Mucosa of stomach (tissue), 1 donor: ENCODE measurements around the gene CGGBP1.

Source experiments
- H3K27me3 ChIP-seq: one replicate; pipeline ENCODE4 v1.7.0; 2013; ENCODE audit warnings: mild to moderate bottlenecking, low read length; ENCODE audit not compliant: control insufficient read depth, insufficient read depth
- H3K36me3 ChIP-seq: one replicate; pipeline ENCODE4 v1.7.0; 2013; ENCODE audit warnings: low read length; ENCODE audit not compliant: control insufficient read depth, insufficient read depth
- H3K4me1 ChIP-seq: one replicate; pipeline ENCODE4 v1.7.0; 2013; ENCODE audit warnings: mild to moderate bottlenecking, low read length; ENCODE audit not compliant: control insufficient read depth, insufficient read depth
- H3K4me3 ChIP-seq: one replicate; pipeline ENCODE4 v1.7.0; 2013; ENCODE audit warnings: low read length
- H3K9ac ChIP-seq: one replicate; pipeline ENCODE4 v1.7.0; 2013; ENCODE audit warnings: mild to moderate bottlenecking, low read length, moderate library complexity
- H3K9me3 ChIP-seq: one replicate; pipeline ENCODE4 v1.7.0; 2013; ENCODE audit warnings: mild to moderate bottlenecking, low read length, moderate library complexity; ENCODE audit not compliant: control insufficient read depth
- donor health status: Pancreatic carcinoma.

The CGGBP1 gene

GRCh38 chr3:88061746-88062145, 2.9 kb upstream of the CGGBP1 start:
- H3K4me1 ChIP-seq, result no peaks in the 10 kb centered on the region
- no peak overlapping the region for H3K4me3 ChIP-seq
- no peaks in the 10 kb centered on the region for H3K36me3 ChIP-seq
- H3K9me3 ChIP-seq, result no peaks in the 10 kb centered on the region
- H3K9ac ChIP-seq, result no peak overlapping the region
- no peaks in the 10 kb centered on the region for H3K27me3 ChIP-seq

DNA sequence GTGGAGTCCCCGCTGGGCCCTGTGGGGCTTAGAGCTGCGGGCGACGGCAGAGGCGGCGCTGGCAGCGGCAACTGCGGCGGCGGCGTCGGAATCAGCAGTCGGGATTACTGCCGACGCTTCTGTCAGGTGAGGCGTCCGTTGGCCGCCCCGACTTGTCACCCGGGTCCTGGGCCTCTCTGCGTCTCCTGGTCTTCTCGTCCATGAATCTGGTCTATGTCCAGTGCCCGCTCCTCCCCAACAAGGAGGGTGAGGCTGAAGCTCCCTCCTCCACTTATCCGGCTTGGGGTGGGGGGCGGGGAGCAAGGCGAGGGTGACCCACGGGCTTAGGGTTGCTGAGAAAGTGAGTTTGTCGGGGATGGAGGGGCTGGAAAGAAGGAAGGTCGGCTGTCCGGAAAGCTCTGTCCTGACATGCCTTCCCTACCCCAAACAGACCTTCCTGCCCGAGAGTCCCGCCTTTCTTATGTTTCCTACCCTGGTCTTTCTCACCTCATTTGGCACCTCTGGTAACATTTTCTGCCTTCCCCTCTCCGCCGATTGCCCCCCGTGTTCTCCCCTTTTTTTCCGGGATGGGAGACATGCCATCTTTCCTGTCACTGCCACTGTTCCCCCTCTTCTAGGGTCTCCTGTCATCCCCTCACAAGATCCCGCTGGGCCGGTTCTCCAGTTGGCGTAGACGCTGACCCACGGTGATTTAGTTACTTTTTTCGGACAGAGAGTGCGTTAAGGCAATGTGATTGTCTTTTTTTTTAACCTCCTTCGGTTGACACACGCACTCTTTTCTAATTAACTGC, 770 bp upstream of the CGGBP1 start:
- no peaks in the 10 kb centered on the region for H3K9me3 ChIP-seq
- H3K36me3 ChIP-seq, result no peaks in the 10 kb centered on the region
- H3K4me1 ChIP-seq, result no peaks in the 10 kb centered on the region
- H3K4me3 ChIP-seq, result peak overlapping the region; percentile 93
- no peaks in the 10 kb centered on the region for H3K27me3 ChIP-seq
- peak overlapping the region; percentile 94 for H3K9ac ChIP-seq

DNA sequence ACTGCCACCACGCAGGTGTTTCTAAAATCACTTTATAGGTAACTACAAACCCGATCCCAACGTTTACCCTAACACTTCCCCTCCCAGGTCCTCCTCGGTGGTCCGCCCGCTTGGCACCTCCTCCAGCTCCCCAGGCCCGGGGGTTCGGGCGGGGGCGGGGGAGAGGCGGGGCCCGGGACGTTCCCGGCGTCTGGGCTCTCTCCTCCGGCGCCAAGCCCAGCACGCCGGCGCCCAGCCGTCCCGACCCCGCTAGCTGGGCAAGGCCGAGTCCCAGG, 562 bp downstream of the CGGBP1 start:
- Histone ChIP-seq H3K27me3 (no peaks in the 10 kb centered on the region), H3K36me3 (no peaks in the 10 kb centered on the region), H3K4me3 (peak overlapping the region; percentile 85), H3K4me1 (no peaks in the 10 kb centered on the region), H3K9me3 (no peaks in the 10 kb centered on the region), H3K9ac (peak overlapping the region; percentile 84)

GRCh38 chr3:88057630-88058305, 1.0 kb downstream of the CGGBP1 start:
- Histone ChIP-seq H3K36me3 (no peaks in the 10 kb centered on the region), H3K4me1 (no peaks in the 10 kb centered on the region), H3K4me3 (peak overlapping the region; percentile 85), H3K27me3 (no peaks in the 10 kb centered on the region), H3K9ac (peak overlapping the region; percentile 84), H3K9me3 (no peaks in the 10 kb centered on the region)

DNA sequence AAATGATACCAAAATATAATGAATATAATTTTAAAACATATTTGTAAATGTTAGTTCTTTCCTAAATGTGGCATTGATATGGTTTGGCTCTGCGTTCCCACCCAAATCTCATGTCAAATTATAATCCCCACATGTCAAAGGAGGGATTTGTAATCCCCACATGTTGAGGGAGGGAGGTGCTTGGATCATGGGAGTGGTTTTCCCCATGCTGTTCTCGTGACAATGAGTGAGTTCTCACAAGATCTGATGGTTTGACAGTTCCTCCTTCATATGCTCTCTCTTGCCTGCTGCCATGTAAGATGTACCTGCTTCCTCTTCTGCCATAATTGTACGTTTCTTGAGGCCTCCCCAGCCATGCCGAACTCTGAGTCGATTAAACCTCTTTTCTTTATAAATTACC, 12.0 kb downstream of the CGGBP1 start:
- Histone ChIP-seq H3K4me3 (no peak overlapping the region), H3K9ac (no peak overlapping the region), H3K9me3 (no peaks in the 10 kb centered on the region), H3K27me3 (no peaks in the 10 kb centered on the region), H3K4me1 (no peaks in the 10 kb centered on the region), H3K36me3 (no peaks in the 10 kb centered on the region)

DNA sequence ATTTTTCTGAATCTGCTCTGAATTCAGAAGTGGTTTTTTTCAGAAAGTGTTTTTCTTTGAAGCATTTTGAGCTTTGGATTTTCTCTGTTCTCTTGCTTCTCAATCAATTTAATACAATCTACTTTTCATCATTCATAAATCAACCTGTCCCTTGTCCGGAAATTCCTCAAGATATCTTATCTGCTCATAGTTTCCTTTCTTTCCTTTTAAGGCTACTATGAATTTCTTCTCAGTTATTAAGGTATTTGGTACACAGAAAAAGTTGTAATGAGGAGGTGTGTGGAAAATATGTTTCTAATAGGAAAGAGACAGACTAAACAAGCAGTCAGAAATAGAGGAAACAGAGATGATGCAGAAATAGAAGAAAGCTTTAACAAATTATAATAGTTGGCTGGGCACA, 14.4 kb downstream of the CGGBP1 start:
- no peaks in the 10 kb centered on the region for H3K27me3 ChIP-seq
- no peaks in the 10 kb centered on the region for H3K9me3 ChIP-seq
- no peak overlapping the region for H3K9ac ChIP-seq
- no peaks in the 10 kb centered on the region for H3K36me3 ChIP-seq
- H3K4me3 ChIP-seq, result no peak overlapping the region
- no peaks in the 10 kb centered on the region for H3K4me1 ChIP-seq

- no peaks in the 10 kb centered on the region for H3K9me3 ChIP-seq
- H3K36me3 ChIP-seq, result no peaks in the 10 kb centered on the region
- no peaks in the 10 kb centered on the region for H3K4me1 ChIP-seq
- no peak overlapping the region for H3K9ac ChIP-seq
- no peak overlapping the region for H3K4me3 ChIP-seq
- no peaks in the 10 kb centered on the region for H3K27me3 ChIP-seq
Measured at GRCh38 chr3:88041005-88041404, 17.8 kb downstream of the CGGBP1 start.

DNA sequence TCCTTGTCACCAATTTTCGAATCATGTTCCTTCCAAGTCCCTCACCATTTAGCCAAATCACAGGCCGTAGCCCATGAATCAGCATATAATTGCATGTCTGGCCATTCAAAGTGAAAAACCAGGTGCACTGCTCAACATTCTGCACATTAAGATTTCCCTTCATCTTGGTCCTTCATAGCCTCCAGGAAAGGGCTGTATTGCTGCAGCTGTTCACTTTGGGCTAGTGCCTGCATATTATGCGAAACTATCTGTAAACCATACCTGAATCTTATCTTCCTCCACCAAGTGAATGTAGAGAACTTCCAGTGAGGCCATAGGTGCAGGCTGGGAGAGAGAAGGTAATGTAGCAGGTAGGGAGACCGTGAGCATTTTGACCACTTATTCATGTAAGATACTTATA, 18.3 kb downstream of the CGGBP1 start:
- Histone ChIP-seq H3K4me1 (no peaks in the 10 kb centered on the region), H3K9ac (no peak overlapping the region), H3K27me3 (no peaks in the 10 kb centered on the region), H3K9me3 (no peaks in the 10 kb centered on the region), H3K36me3 (no peaks in the 10 kb centered on the region), H3K4me3 (no peak overlapping the region)

DNA sequence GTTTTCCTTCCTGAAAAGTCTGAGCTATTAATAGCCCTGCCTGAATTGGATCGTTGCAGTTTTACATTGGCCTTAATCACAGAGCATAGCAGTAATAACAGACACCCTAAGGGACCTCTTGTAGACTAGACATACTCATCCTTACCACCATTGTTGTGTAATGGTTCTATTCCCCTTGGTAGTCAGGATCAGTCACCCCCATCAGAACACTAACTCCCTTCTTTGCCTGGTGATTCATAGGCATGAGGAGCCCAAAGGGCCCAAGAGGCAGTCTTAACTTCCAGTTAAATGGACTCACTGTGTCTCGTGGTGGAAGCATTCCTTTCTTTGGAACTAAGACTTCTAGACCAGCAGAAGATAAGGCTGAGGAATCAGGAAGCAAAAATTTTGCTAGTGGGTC, 20.2 kb downstream of the CGGBP1 start:
- Histone ChIP-seq H3K4me1 (no peaks in the 10 kb centered on the region), H3K27me3 (no peaks in the 10 kb centered on the region), H3K9ac (no peak overlapping the region), H3K4me3 (no peak overlapping the region), H3K9me3 (no peaks in the 10 kb centered on the region), H3K36me3 (no peaks in the 10 kb centered on the region)

DNA sequence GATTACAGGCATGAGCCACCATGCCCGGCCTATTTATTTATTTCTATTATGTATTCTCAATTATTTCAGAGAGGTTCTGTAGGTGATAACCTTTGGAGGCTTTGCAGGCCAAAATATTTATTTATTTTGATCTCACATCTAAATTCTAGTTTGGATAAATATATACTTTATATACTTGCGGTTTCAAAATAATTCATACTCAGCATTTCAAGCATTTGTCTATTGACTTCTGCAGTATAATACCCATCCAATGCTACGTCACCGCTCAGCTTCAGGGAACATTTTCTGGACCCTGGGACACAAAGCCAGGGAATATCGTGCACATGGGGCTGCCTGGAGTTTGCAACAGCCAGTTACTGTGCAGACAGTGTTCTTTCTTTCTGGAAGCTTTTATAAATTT, 22.6 kb downstream of the CGGBP1 start:
- no peaks in the 10 kb centered on the region for H3K9me3 ChIP-seq
- no peak overlapping the region for H3K9ac ChIP-seq
- H3K27me3 ChIP-seq, result no peaks in the 10 kb centered on the region
- no peak overlapping the region for H3K4me3 ChIP-seq
- no peaks in the 10 kb centered on the region for H3K4me1 ChIP-seq
- no peaks in the 10 kb centered on the region for H3K36me3 ChIP-seq

DNA sequence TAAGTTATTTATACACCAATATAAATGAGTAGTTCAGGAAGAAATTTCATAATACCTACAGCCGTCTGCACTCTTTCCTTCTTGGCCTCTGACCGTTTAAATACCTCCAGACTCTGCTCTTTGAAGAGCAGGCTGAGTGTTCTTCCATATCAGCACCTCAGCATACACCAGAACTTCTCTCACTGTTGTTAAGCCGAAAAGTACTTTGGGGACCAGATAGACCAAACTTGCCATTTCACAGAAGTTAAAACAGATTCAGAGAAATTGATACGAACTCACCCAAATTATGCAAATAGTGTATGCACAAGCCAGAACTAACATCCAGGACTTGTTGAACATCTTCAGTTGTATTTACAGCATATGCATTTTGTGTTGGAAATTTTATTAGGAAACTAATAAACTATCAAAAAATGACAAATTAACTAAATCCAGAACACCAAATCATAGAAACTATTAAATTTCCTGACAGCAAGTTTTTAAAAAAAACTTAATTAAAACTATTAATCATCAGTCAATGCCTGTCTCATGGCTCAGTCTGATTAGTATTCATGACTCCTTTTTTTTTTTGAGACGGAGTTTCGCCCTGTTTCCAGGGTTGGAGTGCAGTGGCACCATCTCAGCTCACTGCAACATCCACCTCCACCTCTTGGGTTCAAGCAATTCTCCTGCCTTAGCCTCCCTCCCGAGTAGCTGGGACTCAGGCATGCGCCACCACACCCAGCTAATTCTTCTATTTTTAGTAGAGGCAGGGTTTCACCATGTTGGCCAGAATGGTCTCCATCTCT, 24.1 kb downstream of the CGGBP1 start:
- Histone ChIP-seq H3K4me3 (no peak overlapping the region), H3K9me3 (no peaks in the 10 kb centered on the region), H3K4me1 (no peaks in the 10 kb centered on the region), H3K9ac (no peak overlapping the region), H3K27me3 (no peaks in the 10 kb centered on the region), H3K36me3 (no peaks in the 10 kb centered on the region)

DNA sequence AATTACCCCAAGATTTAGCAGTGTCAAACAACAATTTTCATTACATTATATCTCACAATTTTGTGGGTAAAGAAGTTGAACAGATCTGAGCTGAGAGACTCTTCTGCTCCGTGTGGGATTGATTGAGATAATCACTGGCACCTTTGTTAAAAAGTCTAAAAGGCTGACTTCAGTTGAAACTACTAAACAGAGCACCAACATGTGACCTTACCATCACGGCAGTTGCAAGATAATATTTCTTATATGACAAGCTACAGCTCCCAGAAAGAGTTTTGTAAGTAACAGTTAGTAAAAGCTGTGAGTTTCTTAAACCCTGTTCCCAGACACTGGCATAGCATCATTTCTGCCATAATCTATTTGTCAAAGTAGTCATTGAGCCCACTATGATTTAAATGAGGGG, 25.0 kb downstream of the CGGBP1 start:
- H3K9me3 ChIP-seq, result no peaks in the 10 kb centered on the region
- H3K9ac ChIP-seq, result no peak overlapping the region
- H3K27me3 ChIP-seq, result no peaks in the 10 kb centered on the region
- H3K4me3 ChIP-seq, result no peak overlapping the region
- H3K4me1 ChIP-seq, result no peaks in the 10 kb centered on the region
- no peaks in the 10 kb centered on the region for H3K36me3 ChIP-seq
